HCT116 (cell line): ENCODE results near the gene PDE4B. TPM values are rescaled to one million over a fixed set of nuclear protein-coding genes. Genes with fewer than 3 reads are reported as not detected.

Experiments used
- ATAC-seq: fragments of 200-7000 bp; cut with Tn5 transposase; 2 replicates; pipeline ENCODE4 v1.9.1; 2020; ENCODE audit warnings: mild to moderate bottlenecking, moderate library complexity
- BruUV-seq: library from RNA; stranded (reverse); fragments of 400-500 nt; replicated peaks from 2 replicates; lab custom pipeline; 2021; lab: Mats Ljungman, UMichigan
- CTCF ChIA-PET: fragments of 300-600 bp; sonication (Branson Sonifier 250); formaldehyde crosslinking; loops from one replicate; lab custom pipeline; 2021; ENCODE audit warnings: antibody characterized with exemption; lab: Charles Lee
- POLR2A ChIA-PET: fragments of 300-600, 350-600 bp; sonication (Branson Sonifier 250); formaldehyde crosslinking; loops from one replicate; lab custom pipeline; 2021; ENCODE audit warnings: antibody characterized with exemption; lab: Charles Lee
- RAD21 ChIA-PET, 2 experiments: fragments of 300-600 bp; sonication (Branson Sonifier 250); formaldehyde crosslinking; loops; one replicate each; lab custom pipeline; 2023; ENCODE audit warnings: low total read pairs in 2 of 2; ENCODE audit not compliant: uncharacterized antibody in 2 of 2, unreplicated experiment in 2 of 2, low non-redundant PET in 1 of 2; lab: Charles Lee
- DNase-seq: peaks from one replicate; pipeline ENCODE4 v3.0.0-alpha.2; 2010; ENCODE audit warnings: low read depth, low spot score
- H2AFZ ChIP-seq: fragments of 200-600 bp; shearing (Covaris generic), sonication (generic); 2 replicates; pipeline ENCODE4 v1.6.1; 2017; ENCODE audit warnings: low read depth, mixed run types, mixed read lengths, antibody characterized with exemption, low read length; ENCODE audit not compliant: poor library complexity, severe bottlenecking
- H3K27ac ChIP-seq: 2 replicates; pipeline ENCODE4 v1.5.1; 2012; ENCODE audit warnings: low read depth, low read length
- H3K27me3 ChIP-seq: fragments of 200-600 bp; sonication (generic); 2 replicates; pipeline ENCODE4 v1.6.1; 2016; ENCODE audit warnings: mixed run types, low read length, mixed read lengths; ENCODE audit not compliant: insufficient read depth
- H3K36me3 ChIP-seq, 2 experiments: fragments of 200-500 bp in 1 of 2; fragments of 200-600 bp in 1 of 2; sonication (Bioruptor generic) in 1 of 2; sonication (generic) in 1 of 2; 2 replicates each; pipeline versions ENCODE4 v1.5.1 to v1.6.1; 2014 to 2016; ENCODE audit warnings: low read length in 2 of 2, inconsistent platforms in 1 of 2, mixed read lengths in 1 of 2, mixed run types in 1 of 2; ENCODE audit not compliant: insufficient read depth in 2 of 2, control insufficient read depth in 1 of 2
- H3K4me1 ChIP-seq, 2 experiments: fragments of 200-600 bp in 1 of 2; sonication (generic) in 1 of 2; 2 replicates each; pipeline versions ENCODE4 v1.5.1 to v1.6.1; 2012 to 2017; ENCODE audit warnings: low read length in 2 of 2, inconsistent platforms in 1 of 2, mild to moderate bottlenecking in 1 of 2, mixed read lengths in 1 of 2, mixed run types in 1 of 2, moderate library complexity in 1 of 2; ENCODE audit not compliant: insufficient read depth in 2 of 2, control insufficient read depth in 1 of 2
- H3K4me2 ChIP-seq: fragments of 200-600 bp; sonication (generic); 2 replicates; pipeline ENCODE4 v1.6.1; 2017; ENCODE audit warnings: mixed run types, low read length, mixed read lengths
- H3K4me3 ChIP-seq, 2 experiments: fragments of 200-600 bp in 1 of 2; sonication (generic) in 1 of 2; replicated peaks in 1 of 2; 2 replicates each; pipeline ENCODE4 v1.5.1; 2011 to 2016; ENCODE audit warnings: low read length in 2 of 2, control low read depth in 1 of 2, low read depth in 1 of 2, mild to moderate bottlenecking in 1 of 2, mixed read lengths in 1 of 2, mixed run types in 1 of 2
- H3K79me2 ChIP-seq: fragments of 200-600 bp; sonication (generic); 2 replicates; pipeline ENCODE4 v1.6.1; 2017; ENCODE audit warnings: mild to moderate bottlenecking, mixed run types, low read length, moderate library complexity, mixed read lengths; ENCODE audit not compliant: insufficient read depth
- H3K9ac ChIP-seq: fragments of 200-600 bp; sonication (generic); 2 replicates; pipeline ENCODE4 v1.6.1; 2016; ENCODE audit warnings: low read length, mixed read lengths
- H3K9me2 ChIP-seq: fragments of 200-600 bp; sonication (generic), shearing (Covaris generic); 2 replicates; pipeline ENCODE4 v1.6.1; 2017; ENCODE audit warnings: mixed run types, mild to moderate bottlenecking, moderate library complexity; ENCODE audit not compliant: insufficient read depth
- H3K9me3 ChIP-seq, 2 experiments: fragments of 200-500 bp in 1 of 2; fragments of 200-600 bp in 1 of 2; sonication (Bioruptor generic) in 1 of 2; sonication (generic) in 1 of 2; 2 replicates each; pipeline ENCODE4 v1.6.1; 2014 to 2017; ENCODE audit warnings: low read length in 2 of 2, mixed read lengths in 2 of 2, inconsistent platforms in 1 of 2, low read depth in 1 of 2, mild to moderate bottlenecking in 1 of 2, mixed run types in 1 of 2, moderate library complexity in 1 of 2; ENCODE audit not compliant: control insufficient read depth in 1 of 2, insufficient read depth in 1 of 2
- H4K20me1 ChIP-seq: fragments of 200-600 bp; sonication (generic), shearing (Covaris generic); 2 replicates; pipeline ENCODE4 v1.6.1; 2017; ENCODE audit warnings: mixed run types, mild to moderate bottlenecking, moderate library complexity; ENCODE audit not compliant: insufficient read depth
- CEBPB ChIP-seq: IDR thresholded peaks from 2 replicates; pipeline ENCODE4 v1.6.1; 2012; ENCODE audit warnings: low read depth
- EGR1 ChIP-seq: IDR thresholded peaks from 2 replicates; pipeline ENCODE4 v1.6.1; 2012; ENCODE audit warnings: low read depth
- EZH2 ChIP-seq: fragments of 200-600 bp; sonication (generic); IDR thresholded peaks from 2 replicates; pipeline ENCODE4 v1.6.1; 2017; ENCODE audit warnings: antibody characterized with exemption, mixed run types
- FOSL1 ChIP-seq: IDR thresholded peaks from 2 replicates; pipeline ENCODE4 v1.6.1; 2012; ENCODE audit warnings: low read depth
- POLR2AphosphoS5 ChIP-seq: IDR thresholded peaks from 2 replicates; pipeline ENCODE4 v1.6.1; 2011; ENCODE audit warnings: mild to moderate bottlenecking, low read depth, low read length, moderate library complexity
- SP1 ChIP-seq: IDR thresholded peaks from 2 replicates; pipeline ENCODE4 v1.6.1; 2012; ENCODE audit warnings: low read depth
- SRF ChIP-seq: IDR thresholded peaks from 2 replicates; pipeline ENCODE4 v1.6.1; 2012; ENCODE audit warnings: low read depth
- TCF7L2 ChIP-seq: IDR thresholded peaks from 2 replicates; pipeline ENCODE4 v1.7.0; 2011; ENCODE audit warnings: borderline replicate concordance, inconsistent platforms; ENCODE audit not compliant: insufficient read depth, insufficient read length; ENCODE audit errors: extremely low read depth
- YY1 ChIP-seq: IDR thresholded peaks from 2 replicates; pipeline ENCODE4 v1.6.1; 2011; ENCODE audit warnings: low read length, low read depth, moderate library complexity, mild to moderate bottlenecking; ENCODE audit not compliant: insufficient replicate concordance; ENCODE audit errors: extremely low read depth
- ZNF274 ChIP-seq: fragments of 200-500 bp; sonication (Bioruptor generic); IDR thresholded peaks from 2 replicates; pipeline ENCODE4 v1.6.1; 2014; ENCODE audit warnings: mild to moderate bottlenecking, low read depth, low read length, inconsistent platforms
- intact Hi-C: fragments of 100-400 bp; cut with micrococcal nuclease; formaldehyde crosslinking; loops from 2 replicates; pipeline ENCODE4 v1.10.0; 2022
- total RNA-seq: library from RNA; stranded (reverse); gene quantifications from one replicate; pipeline ENCODE4 v1.2.1, GENCODE V29; 2021; ENCODE audit not compliant: unreplicated experiment
- TF ChIP-seq, protein P1 (sequence below): IDR thresholded peaks from 2 replicates; pipeline ENCODE4 v1.6.1; 2012; ENCODE audit warnings: low read depth
- TF ChIP-seq, protein P2 (sequence below): IDR thresholded peaks from 2 replicates; pipeline ENCODE4 v1.6.1; 2011; ENCODE audit warnings: mild to moderate bottlenecking, low read length, moderate library complexity; ENCODE audit not compliant: insufficient replicate concordance; ENCODE audit errors: extremely low read depth
- TF ChIP-seq, protein P3 (sequence below): IDR thresholded peaks from 2 replicates; pipeline ENCODE4 v1.6.1; 2012

Gene PDE4B
- total RNA-seq, 1 experiment from 2014 or later = 76.9 TPM

DNA sequence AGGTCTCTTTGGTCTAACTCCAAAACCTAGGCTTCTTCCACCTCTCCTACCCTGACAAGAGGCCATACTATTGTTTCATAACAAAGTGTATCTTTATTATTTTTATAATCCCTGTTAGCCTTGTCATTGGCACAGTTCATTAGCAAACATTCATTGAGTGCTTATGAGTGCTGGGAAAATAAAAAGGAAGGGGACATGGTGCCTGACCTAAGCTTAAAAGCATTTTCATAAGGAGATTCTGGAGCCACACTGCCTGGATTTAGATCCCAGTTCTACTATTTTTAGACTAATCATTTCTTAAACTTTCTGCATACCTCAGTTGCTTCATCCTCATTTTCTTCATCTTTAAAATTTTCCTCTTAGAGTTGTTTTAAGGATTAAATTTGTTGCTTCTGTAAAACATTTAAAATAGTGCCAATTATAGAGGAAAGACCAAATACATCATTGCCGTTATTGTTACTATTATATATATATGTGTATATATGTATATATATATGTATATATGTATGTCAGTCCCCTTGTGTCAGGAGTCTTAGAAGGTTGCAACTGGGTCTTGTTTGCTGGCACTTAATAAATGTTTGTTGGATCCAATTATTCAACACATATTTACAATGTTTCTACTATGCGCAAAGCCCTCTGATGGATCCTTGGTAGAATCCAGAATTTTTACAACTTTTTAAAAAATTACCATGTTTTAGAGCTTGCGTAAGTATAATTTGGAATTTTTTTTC lies 490.4 kb downstream of the PDE4B start:
- ChIA-PET CTCF (interaction anchor here (2.1 kb wide), 1 partner anchor 154 kb away, joined by 6 read pairs; no protein-coding TSS in a partner anchor), RAD21 (no interaction called here)
- Histone ChIP-seq H3K9ac (peak overlapping the region; percentile 19), H2AFZ (peak overlapping the region; percentile 63), H3K4me3 (no peak overlapping the region), H3K27ac (peak overlapping the region; percentile 12; the same call in 1 of the 2 replicates), H3K36me3 (no peaks in the 10 kb centered on the region), H3K9me2 (no peaks in the 10 kb centered on the region), H3K4me1 (peaks cover 21 to 79% of the 10 kb centered on the region in 2 experiments), H3K79me2 (no peaks in the 10 kb centered on the region), H4K20me1 (no peaks in the 10 kb centered on the region), H3K4me2 (peak overlapping the region; percentile 53)
- no peak for ATAC-seq
- no peak for DNase-seq
- TSS peak; percentile 97 for BruUV-seq
- intact Hi-C loops = no loop called here
- TF ChIP-seq, protein P1, sequence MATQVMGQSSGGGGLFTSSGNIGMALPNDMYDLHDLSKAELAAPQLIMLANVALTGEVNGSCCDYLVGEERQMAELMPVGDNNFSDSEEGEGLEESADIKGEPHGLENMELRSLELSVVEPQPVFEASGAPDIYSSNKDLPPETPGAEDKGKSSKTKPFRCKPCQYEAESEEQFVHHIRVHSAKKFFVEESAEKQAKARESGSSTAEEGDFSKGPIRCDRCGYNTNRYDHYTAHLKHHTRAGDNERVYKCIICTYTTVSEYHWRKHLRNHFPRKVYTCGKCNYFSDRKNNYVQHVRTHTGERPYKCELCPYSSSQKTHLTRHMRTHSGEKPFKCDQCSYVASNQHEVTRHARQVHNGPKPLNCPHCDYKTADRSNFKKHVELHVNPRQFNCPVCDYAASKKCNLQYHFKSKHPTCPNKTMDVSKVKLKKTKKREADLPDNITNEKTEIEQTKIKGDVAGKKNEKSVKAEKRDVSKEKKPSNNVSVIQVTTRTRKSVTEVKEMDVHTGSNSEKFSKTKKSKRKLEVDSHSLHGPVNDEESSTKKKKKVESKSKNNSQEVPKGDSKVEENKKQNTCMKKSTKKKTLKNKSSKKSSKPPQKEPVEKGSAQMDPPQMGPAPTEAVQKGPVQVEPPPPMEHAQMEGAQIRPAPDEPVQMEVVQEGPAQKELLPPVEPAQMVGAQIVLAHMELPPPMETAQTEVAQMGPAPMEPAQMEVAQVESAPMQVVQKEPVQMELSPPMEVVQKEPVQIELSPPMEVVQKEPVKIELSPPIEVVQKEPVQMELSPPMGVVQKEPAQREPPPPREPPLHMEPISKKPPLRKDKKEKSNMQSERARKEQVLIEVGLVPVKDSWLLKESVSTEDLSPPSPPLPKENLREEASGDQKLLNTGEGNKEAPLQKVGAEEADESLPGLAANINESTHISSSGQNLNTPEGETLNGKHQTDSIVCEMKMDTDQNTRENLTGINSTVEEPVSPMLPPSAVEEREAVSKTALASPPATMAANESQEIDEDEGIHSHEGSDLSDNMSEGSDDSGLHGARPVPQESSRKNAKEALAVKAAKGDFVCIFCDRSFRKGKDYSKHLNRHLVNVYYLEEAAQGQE = no peak
- TF ChIP-seq TCF7L2 (no peak), POLR2AphosphoS5 (no peak), CEBPB (no peak), FOSL1 (no peak), YY1 (no peak), EZH2 (no peak), SP1 (no peak), EGR1 (no peak), ZNF274 (no peak), SRF (no peak)
- TF ChIP-seq, protein P2, sequence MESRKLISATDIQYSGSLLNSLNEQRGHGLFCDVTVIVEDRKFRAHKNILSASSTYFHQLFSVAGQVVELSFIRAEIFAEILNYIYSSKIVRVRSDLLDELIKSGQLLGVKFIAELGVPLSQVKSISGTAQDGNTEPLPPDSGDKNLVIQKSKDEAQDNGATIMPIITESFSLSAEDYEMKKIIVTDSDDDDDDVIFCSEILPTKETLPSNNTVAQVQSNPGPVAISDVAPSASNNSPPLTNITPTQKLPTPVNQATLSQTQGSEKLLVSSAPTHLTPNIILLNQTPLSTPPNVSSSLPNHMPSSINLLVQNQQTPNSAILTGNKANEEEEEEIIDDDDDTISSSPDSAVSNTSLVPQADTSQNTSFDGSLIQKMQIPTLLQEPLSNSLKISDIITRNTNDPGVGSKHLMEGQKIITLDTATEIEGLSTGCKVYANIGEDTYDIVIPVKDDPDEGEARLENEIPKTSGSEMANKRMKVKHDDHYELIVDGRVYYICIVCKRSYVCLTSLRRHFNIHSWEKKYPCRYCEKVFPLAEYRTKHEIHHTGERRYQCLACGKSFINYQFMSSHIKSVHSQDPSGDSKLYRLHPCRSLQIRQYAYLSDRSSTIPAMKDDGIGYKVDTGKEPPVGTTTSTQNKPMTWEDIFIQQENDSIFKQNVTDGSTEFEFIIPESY = no peak
- TF ChIP-seq, protein P3, sequence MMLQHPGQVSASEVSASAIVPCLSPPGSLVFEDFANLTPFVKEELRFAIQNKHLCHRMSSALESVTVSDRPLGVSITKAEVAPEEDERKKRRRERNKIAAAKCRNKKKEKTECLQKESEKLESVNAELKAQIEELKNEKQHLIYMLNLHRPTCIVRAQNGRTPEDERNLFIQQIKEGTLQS = no peak
- TF ChIP-seq, all 23 proteins: peak for 0
- H3K9me3 ChIP-seq = no peaks in the 10 kb centered on the region
- POLR2A ChIA-PET = interaction anchor here (1.0 to 1.4 kb wide), 5 partner anchors 10 to 67 kb away, joined by 3 read pairs; no protein-coding TSS in a partner anchor
- no peaks in the 10 kb centered on the region for H3K27me3 ChIP-seq
